Fibroblast of pulmonary artery (primary cell): ENCODE results near the gene POU5F2.
A peak's percentile ranks its signal among the peaks of the same experiment; 100 is the strongest.

ENCODE experiments used
- DNase-seq: peaks from one replicate; pipeline ENCODE4 v3.0.0-alpha.2; 2010; ENCODE audit warnings: low read depth
- H3K4me3 ChIP-seq: replicated peaks from 2 replicates; pipeline ENCODE4 v1.5.1; 2011; ENCODE audit warnings: low read depth, mild to moderate bottlenecking, control low read depth, low read length, moderate library complexity
- TF ChIP-seq, protein P1 (sequence below): IDR thresholded peaks from 2 replicates; pipeline ENCODE4 v1.5.1; 2011; ENCODE audit warnings: mild to moderate bottlenecking, control low read depth, low read length, inconsistent platforms; ENCODE audit errors: missing control alignments

The POU5F2 gene

GRCh38 chr5:93721071-93721470 lies 20.3 kb downstream of the POU5F2 start:
- H3K4me3 ChIP-seq: no peak overlapping the region
- TF ChIP-seq, protein P1, sequence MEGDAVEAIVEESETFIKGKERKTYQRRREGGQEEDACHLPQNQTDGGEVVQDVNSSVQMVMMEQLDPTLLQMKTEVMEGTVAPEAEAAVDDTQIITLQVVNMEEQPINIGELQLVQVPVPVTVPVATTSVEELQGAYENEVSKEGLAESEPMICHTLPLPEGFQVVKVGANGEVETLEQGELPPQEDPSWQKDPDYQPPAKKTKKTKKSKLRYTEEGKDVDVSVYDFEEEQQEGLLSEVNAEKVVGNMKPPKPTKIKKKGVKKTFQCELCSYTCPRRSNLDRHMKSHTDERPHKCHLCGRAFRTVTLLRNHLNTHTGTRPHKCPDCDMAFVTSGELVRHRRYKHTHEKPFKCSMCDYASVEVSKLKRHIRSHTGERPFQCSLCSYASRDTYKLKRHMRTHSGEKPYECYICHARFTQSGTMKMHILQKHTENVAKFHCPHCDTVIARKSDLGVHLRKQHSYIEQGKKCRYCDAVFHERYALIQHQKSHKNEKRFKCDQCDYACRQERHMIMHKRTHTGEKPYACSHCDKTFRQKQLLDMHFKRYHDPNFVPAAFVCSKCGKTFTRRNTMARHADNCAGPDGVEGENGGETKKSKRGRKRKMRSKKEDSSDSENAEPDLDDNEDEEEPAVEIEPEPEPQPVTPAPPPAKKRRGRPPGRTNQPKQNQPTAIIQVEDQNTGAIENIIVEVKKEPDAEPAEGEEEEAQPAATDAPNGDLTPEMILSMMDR: no peak
- DNase-seq: no peak

- peak; percentile 72 for DNase-seq
- H3K4me3 ChIP-seq: no peak overlapping the region
- TF ChIP-seq, protein P1: no peak
Observed at GRCh38 chr5:93717162-93717561, 24.2 kb downstream of the POU5F2 start.

DNA sequence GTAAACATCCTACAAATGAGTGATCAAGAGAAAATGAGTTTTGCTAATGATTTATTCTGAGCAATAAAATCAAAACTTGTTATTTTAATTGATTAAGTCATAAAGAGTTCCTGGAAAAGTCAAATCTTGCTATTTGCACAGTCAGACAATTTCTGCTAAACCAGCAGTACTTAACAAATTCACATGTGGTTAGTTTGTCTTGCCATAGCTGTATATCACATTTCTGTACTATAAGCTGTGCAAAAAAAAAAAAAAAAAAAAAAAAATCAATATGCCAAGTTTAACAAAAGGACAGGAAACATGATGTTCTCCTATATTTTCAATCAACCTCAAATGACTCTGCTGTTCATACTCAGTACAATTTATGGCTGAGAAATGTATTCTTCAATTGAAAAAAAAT lies 24.9 kb downstream of the POU5F2 start:
- no peak for DNase-seq
- H3K4me3 ChIP-seq: no peak overlapping the region
- TF ChIP-seq, protein P1: no peak

DNA sequence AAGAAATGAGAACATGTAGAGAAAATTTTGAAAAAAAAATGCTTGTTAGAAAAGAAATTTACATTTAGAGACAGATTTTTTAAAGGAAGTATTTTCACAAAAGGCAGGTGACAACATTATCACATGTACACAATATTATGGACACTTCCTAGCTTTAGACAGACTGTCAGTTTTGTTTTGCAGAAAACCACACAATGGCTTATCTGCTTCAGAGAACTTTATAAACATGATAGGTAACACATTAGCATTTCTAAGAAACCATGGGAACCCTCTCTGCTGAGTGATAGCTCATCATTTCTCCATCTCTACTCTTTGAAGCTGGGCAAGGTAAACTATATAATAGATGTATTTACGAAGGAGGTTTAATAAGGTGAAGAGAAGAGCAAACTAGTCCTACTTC lies 25.6 kb downstream of the POU5F2 start:
- DNase-seq: no peak
- TF ChIP-seq, protein P1: no peak
- no peak overlapping the region for H3K4me3 ChIP-seq

DNA sequence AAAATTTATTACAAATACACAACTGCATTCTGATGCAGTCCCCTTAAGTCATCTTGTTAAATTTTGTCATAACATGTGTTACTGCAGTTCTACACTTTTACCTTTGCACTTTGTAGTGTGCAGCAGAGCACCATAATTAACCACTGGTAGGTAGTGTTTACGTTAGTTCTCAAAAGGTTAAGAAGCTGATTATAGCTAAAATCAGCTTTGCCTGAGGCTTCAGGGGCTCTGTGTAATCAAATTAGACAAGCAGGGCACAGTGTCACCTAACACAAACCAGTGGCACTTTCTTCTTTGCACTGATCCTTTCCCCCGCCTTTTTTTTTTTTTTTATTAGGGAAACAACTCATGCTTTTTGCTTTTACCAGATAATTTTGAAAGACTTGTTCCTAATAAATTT lies 26.1 kb downstream of the POU5F2 start:
- H3K4me3 ChIP-seq: no peak overlapping the region
- TF ChIP-seq, protein P1: no peak
- no peak for DNase-seq

- no peak overlapping the region for H3K4me3 ChIP-seq
- DNase-seq: no peak
- TF ChIP-seq, protein P1: no peak
Observed at GRCh38 chr5:93708442-93708841, 33.0 kb downstream of the POU5F2 start.

DNA sequence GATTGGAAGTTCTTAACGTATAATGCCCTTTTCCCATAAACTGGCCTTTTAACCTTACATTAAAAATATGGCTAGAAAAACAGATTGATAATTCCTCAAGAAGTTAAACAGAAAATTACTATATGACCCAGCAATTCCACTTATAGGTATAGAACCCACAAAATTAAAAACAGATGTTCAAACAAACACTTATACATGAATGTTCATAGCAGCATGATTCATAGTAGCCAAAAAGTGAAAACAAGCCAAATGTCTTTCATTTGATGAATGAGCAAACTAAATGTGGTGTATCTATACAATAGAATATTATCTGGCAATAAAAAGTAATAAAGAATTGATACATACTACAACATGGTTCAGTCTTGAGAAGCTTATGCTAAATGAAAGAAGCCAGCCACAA lies 35.5 kb downstream of the POU5F2 start:
- TF ChIP-seq, protein P1: no peak
- no peak overlapping the region for H3K4me3 ChIP-seq
- DNase-seq: no peak
